Lower leg skin (tissue), 4 donors: ENCODE measurements around the gene HOXB9. TPM values are rescaled to one million over a fixed set of nuclear protein-coding genes. Genes with fewer than 3 reads are reported as not detected.

Experiments used
- DNase-seq, 2 donors: peaks; one replicate each; pipeline ENCODE4 v3.0.0-alpha.2; 2019; ENCODE audit warnings: low spot score in 2 of 2
- H3K4me3 ChIP-seq: fragments of 200-600 bp; sonication (generic); 2 replicates; pipeline ENCODE4 v1.5.1; 2017; ENCODE audit warnings: mild to moderate bottlenecking, low read depth; ENCODE audit not compliant: poor library complexity, severe bottlenecking
- CTCF ChIP-seq, 3 donors: fragments of 450-650 bp; IDR thresholded peaks; one replicate each; pipeline ENCODE4 v1.5.1; 2016; ENCODE audit warnings: antibody characterized with exemption in 3 of 3, mild to moderate bottlenecking in 3 of 3, moderate library complexity in 2 of 3
- POLR2A ChIP-seq, 2 donors: fragments of 450-650 bp; IDR thresholded peaks; one replicate each; pipeline ENCODE4 v1.6.1; 2016 to 2017; ENCODE audit warnings: antibody characterized with exemption in 2 of 2, mild to moderate bottlenecking in 1 of 2, moderate library complexity in 1 of 2
- WGBS, 2 donors: methylation state at CpG; one replicate each; pipeline ENCODE4 v1.1.5; 2018; 5-methylcytosine and 5-hydroxymethylcytosine counted together
- intact Hi-C: fragments of 100-400 bp; cut with DNase I; formaldehyde crosslinking; loops from one replicate; pipeline ENCODE4 v1.15.0; 2023; ENCODE audit warnings: low total_unique reads
- total RNA-seq, 4 donors: library from RNA; depleted of rRNA; stranded (reverse); fragments of >200 nt; gene quantifications; one replicate each; pipeline ENCODE4 v1.1.0, GENCODE V29; 2016

HOXB9 gene
- under 1 TPM in 2 of 4 donors, not detected in 2; 0.07 to 0.29 TPM for total RNA-seq

- intact Hi-C loops: no loop called here
- no peak for TF ChIP-seq CTCF (IDR thresholded peaks at IDR 0.05)
- no peak for TF ChIP-seq POLR2A (IDR thresholded peaks at IDR 0.05)
- 3 to 4% methylated on average over 36 to 50 of the region's 50 CpGs for WGBS, 2 donors
- no peak for DNase-seq
- H3K4me3 ChIP-seq: peak within 1 kb of the TSS; percentile 17
These were observed at the start of gene HOXB9 for GRCh38 chr17:48626245-48627117. TSS of gene HOXB9 (minus strand) at chr17:48626358. CDS start at chr17:48626269, 89 bp downstream.

DNA sequence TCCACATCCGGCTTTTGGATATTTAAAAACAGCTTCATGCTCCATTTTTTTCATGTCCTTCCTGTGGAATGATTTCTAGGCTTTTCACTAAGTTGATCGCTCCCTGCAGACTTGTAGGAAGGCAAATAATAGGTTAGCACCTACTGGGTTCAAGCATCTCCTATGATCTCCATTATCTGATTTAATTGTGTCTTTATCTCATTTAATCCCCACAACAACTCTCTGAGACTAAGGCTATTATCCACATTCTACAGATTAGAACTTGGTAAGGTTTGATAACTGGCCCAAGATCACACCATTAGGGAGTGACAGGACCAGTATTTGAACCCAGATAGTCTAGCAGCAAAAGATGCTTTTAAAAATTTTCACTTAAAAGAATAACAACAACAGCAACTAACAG, 46.2 kb upstream of the HOXB9 start:
- intact Hi-C loops: no loop called here
- H3K4me3 ChIP-seq: no peak overlapping the region
- WGBS, 2 donors: 48 to 55% methylated on average over 2 of the region's 2 CpGs
- TF ChIP-seq POLR2A (IDR thresholded peaks at IDR 0.05) (no peak), CTCF (IDR thresholded peaks at IDR 0.05) (no peak)
- no peak for DNase-seq

- intact Hi-C loops: no loop called here
- DNase-seq: peak; percentile 72 to 96
- TF ChIP-seq CTCF (IDR thresholded peaks at IDR 0.05) (peak in 1 of 3 donors; percentile 20), POLR2A (IDR thresholded peaks at IDR 0.05) (no peak)
- WGBS, 2 donors: 3% methylated on average over 15 of the region's 15 CpGs
- no peak overlapping the region for H3K4me3 ChIP-seq
These were observed 45.6 kb upstream of the HOXB9 start for GRCh38 chr17:48671697-48672171.

DNA sequence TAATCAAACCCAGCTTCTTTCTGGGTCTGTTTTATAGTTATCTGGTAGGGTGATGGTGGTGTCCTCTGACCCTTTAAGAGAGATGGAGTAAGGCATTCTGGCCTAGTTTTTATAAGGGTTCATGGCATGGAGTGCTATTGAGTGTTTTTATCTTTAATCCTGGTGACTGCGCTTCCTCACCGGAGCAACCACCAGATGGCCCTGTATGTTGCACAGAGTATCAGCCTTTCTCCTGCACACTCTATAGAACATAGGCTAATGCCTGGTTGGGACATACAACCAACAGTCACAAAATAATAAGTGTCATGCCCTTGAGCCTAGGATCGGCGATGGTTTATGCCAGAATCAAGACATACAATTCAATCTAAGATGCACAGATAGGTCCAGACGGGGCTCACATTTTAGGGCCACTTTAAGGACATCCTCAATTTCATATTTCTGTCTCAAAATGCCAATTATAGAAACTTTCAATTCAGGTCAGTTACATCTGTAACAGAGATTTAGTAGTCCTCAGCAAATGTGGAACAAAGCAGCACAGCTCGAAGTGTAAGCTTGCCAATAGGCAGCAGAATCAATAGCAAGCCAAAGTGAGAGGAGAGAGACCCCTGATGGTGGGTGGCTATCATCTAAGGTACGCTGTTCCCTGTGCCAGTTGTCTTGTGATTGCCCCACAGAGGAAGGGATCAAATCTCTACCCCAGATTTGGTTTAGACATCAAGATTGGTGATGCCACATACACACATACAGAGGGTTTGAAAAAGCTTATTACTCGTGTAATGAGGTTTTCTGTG, 37.2 kb upstream of the HOXB9 start:
- no peak overlapping the region for H3K4me3 ChIP-seq
- TF ChIP-seq POLR2A (IDR thresholded peaks at IDR 0.05) (no peak), CTCF (IDR thresholded peaks at IDR 0.05) (no peak)
- peak in 1 of 2 donors; percentile 13 for DNase-seq
- WGBS, 2 donors: 84 to 88% methylated on average over 8 of the region's 8 CpGs
- intact Hi-C loops: no loop called here

DNA sequence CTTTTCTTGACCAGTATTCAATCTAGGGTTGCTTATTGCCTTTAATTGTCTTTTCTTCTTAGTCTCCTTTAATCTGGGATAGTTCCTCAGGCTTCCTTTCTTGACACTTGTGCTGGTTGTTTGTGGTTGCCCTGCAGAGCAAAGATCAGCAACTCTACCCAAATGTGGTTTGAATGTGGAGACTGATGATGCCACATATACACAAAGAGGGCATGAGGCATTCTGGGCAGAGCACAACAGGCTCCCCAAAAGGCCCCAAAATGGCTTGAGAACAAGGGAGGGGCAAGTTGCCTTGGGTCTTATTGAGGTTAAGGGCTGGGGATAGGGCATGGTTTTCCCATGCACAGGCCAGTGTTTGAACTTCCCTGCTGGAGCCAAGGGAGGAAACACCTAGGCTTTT, 29.8 kb upstream of the HOXB9 start:
- no peak overlapping the region for H3K4me3 ChIP-seq
- no peak for DNase-seq
- TF ChIP-seq POLR2A (IDR thresholded peaks at IDR 0.05): no peak
- TF ChIP-seq CTCF (IDR thresholded peaks at IDR 0.05): no peak
- intact Hi-C loops: no loop called here
